ENCODE measurements around the gene MAK.
"Not testable (repeated sequence)": the region's sequence is repeated elsewhere in the genome, so short reads cannot be mapped to it uniquely, and the experiment has no call there.

GRCh38 chr6:10720960-10721849 lies 117.1 kb downstream of the MAK start:
- not testable (repeated sequence) for TF ChIP-seq CTCF (optimal IDR thresholded peaks at IDR 0.05 in 1 of 3, IDR thresholded peaks at IDR 0.05 in 1 of 3, conservative IDR thresholded peaks at IDR 0.05 in 1 of 3; ENCODE audit: extremely low read depth in 1 of 3, insufficient read depth in 2 of 3, low read length in 3 of 3); EZH2 (IDR thresholded peaks at IDR 0.05; ENCODE audit: low read length)
